Fibroblast of pulmonary artery (primary cell): ENCODE measurements around the gene HCN2.
A peak's percentile ranks its signal among the peaks of the same experiment; 100 is the strongest.

ENCODE experiments used
- DNase-seq: peaks from one replicate; pipeline ENCODE4 v3.0.0-alpha.2; 2010; ENCODE audit warnings: low read depth
- H3K4me3 ChIP-seq: replicated peaks from 2 replicates; pipeline ENCODE4 v1.5.1; 2011; ENCODE audit warnings: low read depth, mild to moderate bottlenecking, control low read depth, low read length, moderate library complexity
- TF ChIP-seq, protein P1 (sequence below): IDR thresholded peaks from 2 replicates; pipeline ENCODE4 v1.5.1; 2011; ENCODE audit warnings: mild to moderate bottlenecking, control low read depth, low read length, inconsistent platforms; ENCODE audit errors: missing control alignments

HCN2 gene

DNA sequence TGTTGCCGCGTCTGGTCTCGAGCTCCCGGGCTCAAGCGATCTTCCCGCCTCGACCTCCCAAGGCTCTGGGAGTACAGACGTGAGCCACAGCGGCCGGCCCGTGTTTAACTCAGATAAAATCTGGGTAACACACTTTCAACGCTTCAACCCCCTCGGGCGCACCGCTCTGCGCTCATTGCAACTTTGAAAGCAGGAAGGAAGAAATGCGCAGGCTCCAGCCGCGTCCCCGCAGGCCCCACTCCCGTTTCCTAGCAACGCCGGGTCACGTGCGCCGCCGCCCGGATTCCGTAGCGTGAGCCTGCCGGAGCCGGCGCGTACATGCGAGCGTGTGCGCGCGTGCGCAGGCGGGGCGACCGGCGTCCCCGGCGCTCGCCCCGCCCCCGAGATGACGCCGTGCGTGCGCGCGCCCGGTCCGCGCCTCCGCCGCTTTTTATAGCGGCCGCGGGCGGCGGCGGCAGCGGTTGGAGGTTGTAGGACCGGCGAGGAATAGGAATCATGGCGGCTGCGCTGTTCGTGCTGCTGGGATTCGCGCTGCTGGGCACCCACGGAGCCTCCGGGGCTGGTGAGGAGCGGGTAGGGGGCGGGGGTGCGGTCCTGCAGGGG, 17.4 kb upstream of the HCN2 start, which contains the start of gene BSG:
BSG (plus strand) TSS at position 457 of the 603 bp plus-strand sequence; CDS start at position 496, 39 bp downstream.
- peak within 1 kb of the TSS; percentile 89 for H3K4me3 ChIP-seq
- peak; percentile 98 for DNase-seq

DNA sequence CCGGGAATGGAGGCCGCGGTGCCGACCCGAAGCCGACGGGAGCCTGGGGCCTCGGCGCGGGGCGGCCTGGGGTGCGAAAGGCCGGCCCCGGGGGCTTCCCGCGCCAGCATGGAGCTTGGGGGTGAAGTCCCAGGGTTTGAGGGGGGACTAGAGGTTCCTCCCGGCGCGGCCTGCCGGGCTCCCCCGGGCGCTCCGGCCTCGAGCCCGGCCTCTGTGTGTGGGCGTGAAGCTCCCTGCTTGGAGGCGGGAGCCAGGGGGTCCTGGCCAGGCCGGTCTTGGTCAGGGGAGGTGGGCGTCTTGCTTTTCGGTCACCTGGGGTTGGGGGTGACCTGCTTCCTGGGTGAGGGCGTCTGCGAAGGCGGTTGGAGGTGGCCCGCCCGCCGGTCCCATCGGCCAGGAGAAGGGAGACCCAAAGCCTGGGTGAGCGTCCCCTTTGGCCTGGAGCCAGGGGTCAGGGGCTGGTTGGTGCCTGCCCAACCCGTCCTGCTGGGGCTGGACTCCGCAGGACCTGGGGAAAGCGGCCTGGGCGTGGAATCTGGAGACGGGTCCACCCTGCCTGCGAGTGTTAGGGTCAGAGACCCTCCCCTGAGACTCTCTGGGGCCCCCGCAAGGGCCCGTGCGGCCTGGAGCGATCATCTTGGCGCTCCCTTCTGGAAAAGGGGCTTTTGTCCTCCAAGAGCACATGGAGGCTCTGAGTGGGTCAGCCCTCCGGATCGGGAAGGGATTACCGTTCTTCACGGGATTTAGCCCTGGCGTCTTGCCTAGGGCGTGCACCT, 16.8 kb upstream of the HCN2 start:
- TF ChIP-seq, protein P1, sequence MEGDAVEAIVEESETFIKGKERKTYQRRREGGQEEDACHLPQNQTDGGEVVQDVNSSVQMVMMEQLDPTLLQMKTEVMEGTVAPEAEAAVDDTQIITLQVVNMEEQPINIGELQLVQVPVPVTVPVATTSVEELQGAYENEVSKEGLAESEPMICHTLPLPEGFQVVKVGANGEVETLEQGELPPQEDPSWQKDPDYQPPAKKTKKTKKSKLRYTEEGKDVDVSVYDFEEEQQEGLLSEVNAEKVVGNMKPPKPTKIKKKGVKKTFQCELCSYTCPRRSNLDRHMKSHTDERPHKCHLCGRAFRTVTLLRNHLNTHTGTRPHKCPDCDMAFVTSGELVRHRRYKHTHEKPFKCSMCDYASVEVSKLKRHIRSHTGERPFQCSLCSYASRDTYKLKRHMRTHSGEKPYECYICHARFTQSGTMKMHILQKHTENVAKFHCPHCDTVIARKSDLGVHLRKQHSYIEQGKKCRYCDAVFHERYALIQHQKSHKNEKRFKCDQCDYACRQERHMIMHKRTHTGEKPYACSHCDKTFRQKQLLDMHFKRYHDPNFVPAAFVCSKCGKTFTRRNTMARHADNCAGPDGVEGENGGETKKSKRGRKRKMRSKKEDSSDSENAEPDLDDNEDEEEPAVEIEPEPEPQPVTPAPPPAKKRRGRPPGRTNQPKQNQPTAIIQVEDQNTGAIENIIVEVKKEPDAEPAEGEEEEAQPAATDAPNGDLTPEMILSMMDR, result no peak
- DNase-seq, result peak; percentile 60
- H3K4me3 ChIP-seq, result peak overlapping the region; percentile 89

More for the DNA sequence above, 17.4 kb upstream of the HCN2 start, which contains the start of gene BSG:
- TF ChIP-seq, protein P1, result no peak

- TF ChIP-seq, protein P1, result no peak
- H3K4me3 ChIP-seq, result peak overlapping the region; percentile 89
- no peak for DNase-seq
Measured at GRCh38 chr19:573519-573825, 16.2 kb upstream of the HCN2 start.

- peak; percentile 51 for DNase-seq
- H3K4me3 ChIP-seq, result peak overlapping the region; percentile 40
- TF ChIP-seq, protein P1, result no peak
Measured at GRCh38 chr19:574658-575526, 14.8 kb upstream of the HCN2 start.

DNA sequence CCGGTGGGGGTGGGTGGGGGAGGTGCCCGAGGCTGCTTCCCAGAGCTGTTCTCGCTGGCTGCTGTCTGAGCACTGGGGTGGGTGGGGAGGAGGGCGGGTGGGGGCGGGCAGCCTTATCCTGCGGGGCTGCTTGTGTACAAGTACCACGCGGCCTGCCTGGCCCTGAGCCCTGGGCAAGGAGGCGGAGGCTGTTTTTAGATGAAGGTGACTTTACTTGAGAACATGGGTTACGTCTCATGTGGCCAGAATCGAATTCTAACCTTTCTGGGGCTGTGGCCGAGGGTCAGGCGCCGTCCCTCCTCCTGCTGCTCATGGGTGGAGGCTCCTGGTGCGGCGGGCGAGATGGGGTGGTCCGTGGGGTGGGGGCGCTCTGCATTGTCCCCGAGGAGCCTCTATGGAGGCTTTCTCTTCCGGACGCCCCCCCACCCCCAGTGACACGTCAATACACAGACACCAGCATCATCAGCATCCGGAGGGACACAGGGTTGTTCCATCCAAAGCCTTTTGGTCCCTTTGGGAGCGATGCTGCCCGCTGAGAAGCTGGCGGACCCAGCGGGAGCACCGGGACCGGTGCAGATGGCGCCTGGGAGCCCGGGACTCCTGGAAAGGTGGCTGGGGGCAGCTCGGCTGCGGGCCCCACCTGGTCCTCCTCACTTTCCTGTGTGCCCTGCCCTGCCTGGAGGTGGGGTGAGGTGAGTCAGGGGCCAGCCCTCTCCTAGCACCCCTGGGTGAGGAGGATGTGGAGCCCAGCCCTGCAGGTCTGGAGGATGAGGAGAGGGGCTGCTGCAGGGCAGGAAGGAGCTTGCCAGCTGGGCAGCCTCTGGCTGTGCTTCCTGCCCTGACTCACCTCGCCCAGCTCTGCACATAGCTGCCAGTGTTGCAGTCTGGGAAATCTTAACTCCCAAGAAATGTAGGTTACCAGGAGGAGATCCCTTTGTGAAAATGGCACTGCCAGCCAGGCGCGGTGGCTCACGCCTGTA, 13.9 kb upstream of the HCN2 start:
- TF ChIP-seq, protein P1, result no peak
- peak overlapping the region; percentile 40 for H3K4me3 ChIP-seq
- DNase-seq, result peak; percentile 52
